ENCODE results near the gene PACSIN3.

GRCh38 chr11:47161134-47161854, 24.9 kb downstream of the PACSIN3 start:
- TF ChIP-seq EZH2 (IDR thresholded peaks at IDR 0.05; ENCODE audit: borderline replicate concordance, low read depth, low read length, poor library complexity, severe bottlenecking) (no peak), CTCF (conservative IDR thresholded peaks at IDR 0.05; ENCODE audit: low read depth, low read length) (peak; percentile 84)

Data from A673 (cell line).